ENCODE results near the gene BCL11A.

GRCh38 chr2:60534052-60534685 lies 19.3 kb downstream of the BCL11A start:
- TF ChIP-seq, protein P1, sequence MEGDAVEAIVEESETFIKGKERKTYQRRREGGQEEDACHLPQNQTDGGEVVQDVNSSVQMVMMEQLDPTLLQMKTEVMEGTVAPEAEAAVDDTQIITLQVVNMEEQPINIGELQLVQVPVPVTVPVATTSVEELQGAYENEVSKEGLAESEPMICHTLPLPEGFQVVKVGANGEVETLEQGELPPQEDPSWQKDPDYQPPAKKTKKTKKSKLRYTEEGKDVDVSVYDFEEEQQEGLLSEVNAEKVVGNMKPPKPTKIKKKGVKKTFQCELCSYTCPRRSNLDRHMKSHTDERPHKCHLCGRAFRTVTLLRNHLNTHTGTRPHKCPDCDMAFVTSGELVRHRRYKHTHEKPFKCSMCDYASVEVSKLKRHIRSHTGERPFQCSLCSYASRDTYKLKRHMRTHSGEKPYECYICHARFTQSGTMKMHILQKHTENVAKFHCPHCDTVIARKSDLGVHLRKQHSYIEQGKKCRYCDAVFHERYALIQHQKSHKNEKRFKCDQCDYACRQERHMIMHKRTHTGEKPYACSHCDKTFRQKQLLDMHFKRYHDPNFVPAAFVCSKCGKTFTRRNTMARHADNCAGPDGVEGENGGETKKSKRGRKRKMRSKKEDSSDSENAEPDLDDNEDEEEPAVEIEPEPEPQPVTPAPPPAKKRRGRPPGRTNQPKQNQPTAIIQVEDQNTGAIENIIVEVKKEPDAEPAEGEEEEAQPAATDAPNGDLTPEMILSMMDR (IDR thresholded peaks at IDR 0.05), result peak in 2 of 4 experiments; percentile 7 to 12
- TF ChIP-seq POLR2A (IDR thresholded peaks at IDR 0.05) (no peak), EP300 (IDR thresholded peaks at IDR 0.05) (no peak)
